HG03039 (cell line): ENCODE measurements around the gene IZUMO1R.
"Not testable (repeated sequence)": the region's sequence is repeated elsewhere in the genome, so short reads cannot be mapped to it uniquely, and the experiment has no call there.

Experiments used
- ATAC-seq: cut with Tn5 transposase; IDR thresholded peaks from one replicate; pipeline ENCODE4 v1.9.1; 2021; ENCODE audit warnings: mild to moderate bottlenecking, moderate library complexity; ENCODE audit not compliant: unreplicated experiment

Gene IZUMO1R

DNA sequence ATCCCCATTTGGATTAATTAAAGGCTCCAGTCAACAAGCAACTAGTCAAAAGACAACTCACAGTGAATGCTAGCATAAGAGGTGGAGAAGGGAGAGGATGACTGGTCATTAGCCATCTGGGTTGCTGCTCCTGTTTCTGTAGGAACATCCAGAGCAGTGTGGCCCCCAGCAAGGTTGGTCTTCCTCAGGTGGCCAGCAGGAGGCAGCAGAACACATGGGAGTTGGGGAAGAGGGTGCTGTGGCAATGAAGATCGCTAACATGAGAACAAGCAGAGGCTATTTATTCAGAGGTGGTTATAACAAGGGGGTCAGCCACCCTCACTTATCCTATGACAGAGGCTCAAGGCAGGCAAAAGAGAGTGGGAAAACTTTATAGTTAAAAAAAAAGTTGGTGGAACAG, 21.3 kb downstream of the IZUMO1R start:
- ATAC-seq: peak; percentile 84

GRCh38 chr11:94326947-94327346, 22.6 kb downstream of the IZUMO1R start:
- ATAC-seq: no peak

DNA sequence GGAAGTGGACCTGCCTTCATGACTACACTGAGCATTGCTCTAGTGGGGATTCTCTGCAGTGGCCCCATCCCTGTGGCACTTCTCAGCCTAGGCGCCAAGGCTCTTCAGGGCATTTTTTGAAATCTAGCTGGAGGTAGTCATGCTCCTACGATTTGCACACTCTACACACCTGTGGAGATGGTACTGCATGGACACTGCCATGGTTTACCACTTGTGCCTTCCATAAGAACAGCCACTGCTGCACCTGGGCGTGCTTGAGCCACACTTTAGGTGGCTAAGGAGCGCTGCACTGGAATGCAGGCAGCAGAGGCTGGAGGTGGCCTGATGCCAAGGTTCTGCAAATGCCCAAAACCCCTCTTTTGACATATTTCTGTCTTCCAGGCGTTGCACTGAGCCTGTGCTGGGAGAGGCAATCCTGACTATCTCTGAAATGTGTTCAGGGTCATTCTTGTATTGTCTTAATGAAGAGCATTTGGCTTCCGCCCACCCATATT, 24.3 kb downstream of the IZUMO1R start:
- ATAC-seq: no peak

DNA sequence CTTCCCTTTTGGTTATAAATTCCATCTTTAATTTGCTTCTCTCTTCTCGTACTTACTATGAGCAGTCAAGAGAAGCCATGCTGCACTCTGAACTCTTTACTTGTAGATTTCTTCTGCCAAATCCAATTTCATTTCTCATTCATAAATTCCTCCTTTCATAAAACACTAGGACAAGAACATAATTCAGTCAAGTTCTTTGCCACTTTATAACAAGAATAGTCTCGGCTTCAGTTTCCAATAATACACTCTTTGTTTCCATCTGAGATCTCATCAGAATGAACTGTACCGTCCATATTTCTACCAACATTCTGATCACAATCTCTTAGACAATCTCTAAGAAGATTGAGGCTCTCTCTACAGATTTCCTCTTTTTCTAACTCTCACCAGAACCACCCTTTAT, 25.1 kb downstream of the IZUMO1R start:
- no peak for ATAC-seq

- ATAC-seq: no peak
These were observed 26.4 kb downstream of the IZUMO1R start for GRCh38 chr11:94330789-94331188.

GRCh38 chr11:94332814-94333213, 28.4 kb downstream of the IZUMO1R start:
- no peak for ATAC-seq

- ATAC-seq: no peak
These were observed 31.7 kb downstream of the IZUMO1R start for GRCh38 chr11:94336033-94336432.

DNA sequence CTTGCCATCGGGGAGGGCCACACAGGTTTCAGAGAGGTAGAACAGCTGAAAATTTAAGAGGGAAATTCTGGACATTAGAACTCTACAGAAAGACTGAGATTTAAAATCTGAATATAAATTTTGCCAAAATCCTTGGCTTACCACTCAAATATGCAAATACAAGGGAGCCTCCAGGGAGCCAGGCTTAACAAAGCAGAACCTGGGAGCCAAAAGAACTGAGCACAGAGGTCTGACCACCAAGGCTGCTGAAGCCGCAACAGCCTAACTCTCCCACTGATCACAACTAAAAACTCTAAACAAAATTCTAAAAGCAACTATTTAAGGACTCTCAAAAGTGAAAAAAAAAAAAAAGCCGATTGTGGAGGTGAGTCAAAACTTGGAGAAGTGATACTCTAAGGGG, 34.3 kb downstream of the IZUMO1R start:
- no peak for ATAC-seq

GRCh38 chr11:94342250-94342649, 37.9 kb downstream of the IZUMO1R start:
- ATAC-seq: no peak

GRCh38 chr11:94343495-94343894, 39.1 kb downstream of the IZUMO1R start:
- ATAC-seq: no peak

DNA sequence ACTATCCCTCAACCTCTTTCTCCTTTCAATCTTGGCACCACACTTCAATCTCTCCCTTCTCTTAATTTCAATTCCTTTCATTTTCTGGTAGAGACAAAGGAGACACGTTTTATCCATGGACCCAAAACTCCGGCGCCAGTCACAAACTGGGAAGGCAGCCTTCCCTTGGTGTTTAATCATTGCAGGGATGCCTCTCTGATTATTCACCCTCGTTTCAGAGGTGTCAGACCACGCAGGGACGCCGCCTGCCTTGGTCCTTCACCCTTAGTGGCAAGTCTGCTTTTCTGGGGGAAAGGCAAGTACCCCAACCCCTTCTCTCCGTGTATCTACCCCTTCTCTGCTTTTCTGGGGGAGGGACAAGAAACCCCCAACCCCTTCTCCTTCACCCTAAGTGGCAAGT, 41.9 kb downstream of the IZUMO1R start:
- ATAC-seq: not testable (repeated sequence)

DNA sequence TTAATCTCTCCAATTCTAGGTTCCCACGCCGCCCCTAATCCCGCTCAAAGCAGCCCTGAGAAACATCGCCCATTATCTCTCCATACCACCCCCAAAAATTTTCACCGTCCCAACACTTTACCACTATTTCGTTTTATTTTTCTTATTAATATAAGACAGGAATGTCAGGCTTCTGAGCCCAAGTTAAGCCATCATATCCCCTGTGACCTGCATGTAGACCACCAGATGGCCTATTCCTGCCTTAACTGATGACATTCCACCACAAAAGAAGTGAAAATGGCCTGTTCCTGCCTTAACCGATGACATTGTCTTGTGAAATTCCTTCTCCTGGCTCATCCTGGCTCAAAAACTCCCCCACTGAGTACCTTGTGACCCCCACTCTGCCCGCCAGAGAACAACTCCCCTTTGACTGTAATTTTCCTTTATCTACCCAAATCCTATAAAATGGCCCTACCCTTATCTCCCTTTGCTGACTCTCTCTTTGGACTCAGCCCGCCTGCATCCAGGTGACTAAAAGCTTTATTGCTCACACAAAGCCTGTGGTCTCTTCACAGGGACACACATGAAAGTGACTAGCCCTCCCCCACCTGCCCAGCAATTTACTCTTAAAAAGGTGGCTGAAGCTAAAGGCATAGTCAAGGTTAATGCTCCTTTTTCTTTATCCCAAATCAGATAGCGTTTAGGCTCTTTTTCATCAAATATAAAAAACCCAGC, 46.6 kb downstream of the IZUMO1R start:
- ATAC-seq: not testable (repeated sequence)
